GM19023 (cell line): ENCODE measurements around the gene ECHS1.
A peak's percentile ranks its signal among the peaks of the same experiment; 100 is the strongest.
"Not testable (repeated sequence)": the region's sequence is repeated elsewhere in the genome, so short reads cannot be mapped to it uniquely, and the experiment has no call there.

ENCODE experiments used
- ATAC-seq: cut with Tn5 transposase; IDR thresholded peaks from one replicate; pipeline ENCODE4 v1.9.1; 2021; ENCODE audit warnings: mild to moderate bottlenecking, moderate library complexity; ENCODE audit not compliant: unreplicated experiment

The ECHS1 gene

DNA sequence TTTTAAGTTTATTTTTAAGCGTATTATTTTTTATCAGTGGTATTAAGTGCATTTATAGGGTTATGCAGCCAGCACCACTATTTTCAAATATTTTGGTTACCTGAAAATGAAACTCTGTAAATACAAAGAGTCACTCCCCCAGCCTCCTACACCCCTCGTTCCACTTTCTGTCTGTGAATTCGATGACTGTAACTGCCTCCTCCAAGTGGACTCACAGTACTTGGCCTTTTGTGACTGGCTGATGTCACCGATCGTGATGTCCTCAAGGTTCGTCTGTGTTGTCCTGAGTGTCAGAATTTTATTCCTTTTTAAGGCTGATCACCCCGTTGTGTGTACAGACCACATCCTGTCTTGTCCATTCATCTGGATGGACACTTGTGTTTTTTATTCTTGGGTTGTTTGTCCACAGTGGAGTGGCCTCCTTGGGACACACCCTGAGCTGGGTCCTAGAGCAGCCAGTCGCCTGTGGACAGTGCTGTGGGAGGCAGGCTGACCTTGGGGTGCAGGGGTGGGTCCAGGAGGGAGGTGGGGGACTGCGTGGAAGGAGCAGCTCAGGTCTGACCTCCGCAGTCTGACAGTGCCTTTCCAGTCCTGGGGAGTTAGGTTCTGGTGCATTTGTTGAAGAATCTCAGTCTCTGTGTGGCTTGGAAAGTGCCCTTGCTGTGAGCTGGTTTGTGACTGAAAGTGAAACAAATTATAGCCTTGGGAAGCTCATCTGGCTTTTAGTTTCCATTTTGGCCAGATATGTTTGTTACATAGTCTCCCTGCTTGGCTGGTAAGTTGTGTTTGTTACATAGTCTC, 27.7 kb upstream of the ECHS1 start:
- ATAC-seq = peak; percentile 73

DNA sequence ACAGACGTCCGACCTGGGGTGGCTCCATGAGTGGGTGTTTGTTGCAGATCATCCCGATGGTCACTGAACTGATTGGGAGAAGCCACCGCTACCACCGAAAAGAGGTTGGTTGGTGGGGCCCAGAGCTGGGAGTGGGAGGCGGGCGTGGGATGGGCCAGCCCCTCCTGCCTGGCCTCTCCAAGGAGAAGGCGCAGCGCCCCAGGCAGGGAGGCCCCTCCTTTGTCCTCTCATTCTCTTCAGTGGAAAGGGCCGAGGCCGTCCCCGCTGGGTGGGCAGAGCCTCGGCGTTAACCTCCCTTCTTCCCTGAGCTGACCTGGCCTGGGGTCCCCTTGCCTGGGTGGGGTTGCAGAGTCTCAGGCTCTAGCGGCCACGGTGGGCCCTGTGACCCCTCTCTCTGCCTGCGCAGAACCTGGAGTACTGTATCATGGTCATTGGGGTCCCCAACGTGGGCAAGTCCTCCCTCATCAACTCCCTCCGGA, 26.0 kb upstream of the ECHS1 start:
- no peak for ATAC-seq

DNA sequence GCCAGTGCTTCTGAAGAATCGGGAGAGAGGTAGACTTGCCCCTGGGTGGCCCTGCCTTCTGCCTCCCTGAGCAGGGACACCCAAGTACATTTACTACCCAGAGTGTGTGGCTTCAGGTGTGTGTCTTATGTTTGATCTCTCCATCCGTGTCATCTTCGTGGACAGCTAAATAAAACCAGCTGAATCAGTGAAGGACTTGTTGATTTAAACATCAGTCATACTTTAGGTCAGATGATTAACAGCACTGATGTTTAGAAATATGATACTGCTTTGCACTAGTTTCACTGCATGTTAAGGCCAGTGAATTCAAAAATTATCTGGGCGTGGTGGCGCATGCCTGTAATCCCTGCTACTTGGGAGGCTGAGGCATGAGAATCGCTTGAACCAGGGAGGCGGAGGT, 24.8 kb upstream of the ECHS1 start:
- ATAC-seq = no peak

DNA sequence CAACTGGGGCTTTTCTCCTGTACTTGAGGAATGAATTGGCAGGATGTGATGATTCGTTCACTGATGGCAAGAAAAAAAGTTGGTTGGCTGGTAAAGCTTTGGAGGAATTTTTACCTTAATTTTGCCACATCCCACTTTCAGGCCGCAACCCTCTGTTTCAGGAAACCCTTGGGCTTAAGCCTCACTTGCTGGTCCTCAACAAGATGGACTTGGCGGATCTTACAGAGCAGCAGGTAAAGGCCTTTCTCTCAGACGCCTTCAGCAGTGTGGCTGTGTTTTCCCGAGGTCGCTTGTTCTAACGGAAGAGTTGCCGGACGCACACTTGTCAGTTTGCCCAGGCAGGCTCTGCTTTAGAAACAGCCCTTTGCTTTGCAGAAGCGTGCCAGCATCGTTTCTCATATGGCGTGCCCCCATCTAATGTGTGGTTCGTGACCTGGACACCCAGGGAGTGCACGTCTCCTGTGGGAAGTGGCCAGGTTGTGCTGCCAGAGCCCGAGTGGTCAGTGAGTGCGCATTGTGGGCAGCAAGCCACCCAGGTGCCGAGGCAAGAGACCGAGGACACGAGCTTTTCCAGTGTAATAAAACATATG, 23.0 kb upstream of the ECHS1 start:
- ATAC-seq = no peak

DNA sequence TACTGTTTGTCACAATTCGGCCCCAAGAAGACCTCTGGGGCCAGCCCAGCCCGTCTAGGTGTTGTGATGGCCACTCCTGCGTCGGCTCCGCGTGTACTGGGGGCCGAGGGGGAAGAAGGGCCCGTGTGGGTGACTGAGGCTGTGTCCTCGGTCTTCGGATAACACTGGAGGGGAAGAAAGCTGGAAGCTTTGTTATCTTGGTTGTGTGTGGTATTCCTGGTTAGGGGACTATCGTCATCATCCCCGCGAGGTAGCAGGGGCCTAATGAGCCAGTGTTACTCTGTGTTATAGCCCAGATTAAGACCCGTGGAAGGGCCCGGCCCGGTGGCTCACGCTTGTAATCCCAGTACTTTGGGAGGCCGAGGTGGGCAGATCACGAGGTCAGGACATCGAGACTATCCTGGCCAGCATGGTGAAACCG, 21.7 kb upstream of the ECHS1 start:
- ATAC-seq = no peak

DNA sequence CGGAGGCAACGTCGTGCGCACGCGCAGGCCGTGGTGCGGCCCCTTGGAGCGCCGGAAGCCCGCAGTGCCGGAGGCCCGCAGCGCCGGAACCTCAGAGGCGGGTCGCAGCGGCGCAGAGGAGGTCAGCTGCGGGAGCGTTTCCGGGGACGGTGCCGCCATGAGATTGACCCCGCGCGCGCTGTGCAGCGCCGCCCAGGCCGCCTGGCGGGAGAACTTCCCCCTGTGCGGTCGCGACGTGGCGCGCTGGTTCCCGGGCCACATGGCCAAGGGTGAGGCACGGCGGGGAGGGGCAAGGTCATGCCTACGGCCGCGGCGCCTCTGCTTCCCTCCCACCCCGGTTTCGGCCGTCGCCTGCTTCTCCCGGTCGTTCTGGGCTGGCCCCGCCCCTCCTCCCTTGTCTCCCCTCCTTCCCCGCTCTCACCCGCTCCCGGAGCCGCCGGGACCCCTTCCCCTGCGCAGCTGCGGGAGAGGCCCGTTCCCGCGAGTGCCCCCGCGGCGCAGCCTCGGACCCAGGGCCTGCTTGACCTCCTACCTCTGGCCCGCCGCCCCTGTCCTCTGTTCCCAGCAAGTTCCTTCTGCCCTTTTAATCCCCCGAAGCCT, 21.0 kb upstream of the ECHS1 start, which contains the start of gene MTG1:
Gene MTG1 (plus strand): TSS at position 94 of the 600 bp plus-strand sequence. CDS start 64 bp downstream, at position 158.
- ATAC-seq = peak; percentile 73

DNA sequence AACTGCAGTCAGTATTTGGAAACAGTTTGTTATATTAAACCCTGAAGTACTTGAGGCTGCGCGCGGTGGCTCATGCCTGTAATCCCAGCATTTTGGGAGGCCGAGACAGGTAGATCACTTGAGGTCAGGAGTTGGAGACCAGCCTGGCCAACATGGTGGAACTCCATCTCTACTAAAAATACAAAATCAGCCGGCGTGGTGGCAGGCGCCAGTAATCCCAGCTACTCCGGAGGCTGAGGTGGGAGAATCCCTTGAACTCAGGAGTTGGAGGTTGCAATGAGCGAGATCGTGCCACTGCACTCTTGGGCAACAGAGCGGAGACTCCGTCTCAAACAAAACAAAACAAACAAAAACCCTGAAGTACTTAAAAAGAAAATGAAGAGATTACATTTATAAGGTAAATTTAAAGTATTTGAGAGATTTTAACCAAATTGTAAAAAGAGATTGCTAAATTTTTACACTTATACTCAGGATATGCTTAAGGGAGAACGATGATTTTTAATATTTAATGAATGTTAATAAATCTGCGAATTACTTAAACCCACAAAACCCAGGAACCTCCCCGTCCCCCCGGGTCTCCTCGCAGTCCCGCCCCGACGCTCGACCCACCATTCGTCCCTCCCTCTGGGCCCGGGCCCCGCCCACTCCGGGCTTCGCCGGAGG, 20.4 kb upstream of the ECHS1 start:
- no peak for ATAC-seq

DNA sequence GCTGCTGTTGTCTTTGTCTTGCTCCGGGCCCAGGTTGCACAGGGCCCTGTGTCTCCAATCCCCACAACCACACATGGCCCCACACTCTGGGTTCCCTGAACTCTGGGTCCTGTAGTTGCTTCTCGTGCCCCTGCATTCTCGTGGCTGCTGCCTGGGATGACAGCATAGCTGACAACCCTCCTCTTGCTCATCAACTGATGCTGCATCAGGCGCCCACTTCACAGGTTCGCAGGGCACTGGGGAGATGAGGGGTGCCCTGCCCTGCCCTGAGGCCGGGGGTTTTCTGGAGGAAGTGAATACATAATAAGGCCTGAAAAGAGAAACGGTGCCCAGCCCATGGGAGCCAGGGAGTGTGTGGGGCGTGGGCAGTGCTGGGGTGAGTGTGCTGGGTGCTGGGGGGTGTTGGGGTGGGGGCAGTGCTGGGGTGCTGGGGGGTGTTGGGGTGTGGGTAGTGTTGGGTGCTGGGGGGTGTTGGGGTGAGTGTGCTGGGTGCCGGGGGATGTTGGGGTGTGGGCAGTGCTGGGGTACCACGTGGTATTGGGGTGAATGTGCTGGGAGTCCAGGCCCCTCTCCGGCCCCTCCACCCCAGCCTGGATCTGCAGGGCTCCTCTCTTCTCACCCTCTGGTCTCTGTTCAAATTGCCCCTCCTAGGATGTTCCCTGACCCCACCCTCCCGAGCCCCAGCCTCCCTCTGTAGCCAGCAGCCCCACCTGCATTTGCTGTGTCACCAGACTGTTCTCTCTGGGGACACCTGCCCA, 18.8 kb upstream of the ECHS1 start:
- ATAC-seq = no peak

DNA sequence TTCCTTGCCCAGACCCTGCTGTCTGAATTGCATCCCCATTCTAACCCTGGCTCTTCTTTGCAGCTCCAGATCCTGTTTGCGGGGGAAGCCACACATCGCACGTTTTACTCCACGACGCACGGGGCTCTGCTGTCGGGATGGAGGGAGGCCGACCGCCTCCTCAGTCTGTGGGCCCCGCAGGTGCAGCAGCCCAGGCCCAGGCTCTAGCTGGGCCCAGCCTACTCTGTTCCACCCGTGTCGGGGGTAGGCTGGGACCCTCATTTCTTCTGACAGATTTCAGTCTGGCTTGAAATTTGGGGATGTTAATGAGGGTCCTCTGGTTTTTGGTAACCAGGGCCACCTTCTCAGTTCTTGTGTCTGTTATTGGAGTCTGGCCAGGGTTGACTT, 18.1 kb upstream of the ECHS1 start:
- ATAC-seq = no peak

DNA sequence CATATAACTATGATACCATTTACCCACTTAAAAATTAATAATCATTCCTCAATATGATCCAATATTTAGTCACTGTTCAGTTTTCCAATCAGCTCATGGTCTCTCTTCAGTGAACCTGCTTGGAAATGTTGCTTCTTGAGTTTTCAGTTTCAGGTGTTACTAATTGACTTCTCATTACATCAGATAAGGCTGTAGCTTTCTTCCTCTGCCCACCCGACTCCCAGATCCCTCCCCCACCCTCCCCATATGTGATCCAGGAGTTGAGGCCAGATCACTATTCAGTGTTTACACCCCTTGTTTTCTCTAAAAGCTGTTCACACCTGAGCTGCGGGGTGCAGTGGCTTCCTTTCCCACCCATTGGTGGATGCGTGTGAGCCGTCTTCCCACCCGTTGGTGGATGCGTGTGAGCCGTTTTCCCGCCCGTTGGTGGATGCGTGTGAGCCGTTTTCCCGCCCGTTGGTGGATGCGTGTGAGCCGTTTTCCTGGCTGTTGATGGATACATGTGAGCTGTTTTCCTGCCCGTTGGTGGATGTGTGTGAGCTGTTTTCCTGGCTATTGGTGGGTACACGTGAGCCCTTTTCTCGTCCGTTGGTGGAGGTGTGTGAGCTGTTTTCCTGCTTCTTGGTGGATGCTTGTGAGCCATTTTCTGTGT, 17.6 kb upstream of the ECHS1 start:
- ATAC-seq = no peak

DNA sequence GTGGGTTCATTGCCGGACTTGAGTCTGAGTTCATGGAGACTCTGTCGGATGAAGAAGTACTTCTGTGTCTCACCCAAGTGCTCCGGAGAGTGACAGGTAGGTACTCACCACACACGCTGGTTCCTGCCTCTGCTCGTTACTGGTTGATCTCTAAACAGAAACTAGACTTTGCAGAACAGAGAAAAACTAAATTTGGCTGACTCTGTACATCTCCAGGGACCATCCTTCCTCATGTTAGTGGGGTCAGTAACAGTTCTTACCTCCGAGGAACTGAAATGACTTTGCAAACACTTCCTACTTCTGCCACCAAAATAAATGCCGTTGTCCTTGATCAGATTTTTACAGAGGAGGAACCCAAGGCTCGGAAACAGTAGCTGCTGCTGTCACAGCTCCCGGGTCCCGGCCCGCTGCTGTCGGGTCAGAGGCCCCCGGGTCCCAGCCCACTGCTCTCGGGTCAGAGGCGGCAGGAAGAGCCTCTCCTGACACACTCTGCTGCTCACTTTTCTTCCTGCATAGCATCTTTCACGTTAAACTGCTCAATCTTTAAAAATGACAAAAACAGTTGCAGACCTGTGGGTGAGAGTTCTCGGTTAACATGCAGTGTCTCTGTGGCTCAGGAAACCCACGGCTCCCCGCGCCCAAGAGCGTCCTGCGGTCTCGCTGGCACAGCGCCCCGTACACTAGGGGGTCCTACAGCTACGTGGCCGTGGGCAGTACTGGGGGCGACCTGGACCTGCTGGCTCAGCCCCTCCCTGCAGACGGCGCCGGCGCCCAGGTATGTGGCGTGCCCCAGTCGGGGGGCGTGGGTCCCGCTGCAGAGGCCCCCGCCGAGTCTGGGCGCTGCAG, 16.0 kb upstream of the ECHS1 start:
- peak; percentile 82 for ATAC-seq

DNA sequence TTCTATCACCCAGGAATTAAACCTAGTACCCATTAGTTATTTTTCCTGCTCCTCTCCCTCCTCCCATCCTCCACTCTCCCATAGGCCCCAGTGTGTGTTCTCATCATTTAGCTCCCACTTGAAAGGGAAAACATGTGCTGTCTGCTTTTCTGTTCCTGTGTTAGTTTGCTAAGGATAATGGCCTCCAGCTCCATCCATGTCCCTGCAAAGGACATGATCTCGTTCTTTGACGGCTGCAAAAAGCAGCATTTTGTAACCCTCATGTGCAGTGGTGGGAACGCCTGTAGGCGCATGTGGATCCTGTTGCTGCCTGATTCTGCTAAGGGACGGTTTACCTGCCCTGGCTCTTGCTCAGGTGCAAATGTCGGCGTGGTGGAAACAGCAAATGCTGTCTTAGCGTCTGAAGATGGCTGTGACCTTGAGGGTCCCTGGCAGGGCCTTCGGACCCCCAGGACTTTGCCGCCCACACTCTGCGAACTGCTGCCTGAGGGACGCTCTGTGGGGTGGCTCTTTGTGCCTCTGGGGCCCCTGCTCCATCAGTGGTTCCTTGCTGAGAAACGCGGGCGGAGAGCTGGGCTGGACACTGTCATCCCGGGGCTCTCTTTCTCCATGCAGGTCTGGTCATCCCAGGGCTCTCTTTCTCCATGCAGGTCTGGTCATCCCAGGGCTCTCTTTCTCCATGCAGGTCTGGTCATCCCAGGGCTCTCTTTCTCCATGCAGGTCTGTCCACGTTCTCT, 15.2 kb upstream of the ECHS1 start:
- ATAC-seq = peak; percentile 1

DNA sequence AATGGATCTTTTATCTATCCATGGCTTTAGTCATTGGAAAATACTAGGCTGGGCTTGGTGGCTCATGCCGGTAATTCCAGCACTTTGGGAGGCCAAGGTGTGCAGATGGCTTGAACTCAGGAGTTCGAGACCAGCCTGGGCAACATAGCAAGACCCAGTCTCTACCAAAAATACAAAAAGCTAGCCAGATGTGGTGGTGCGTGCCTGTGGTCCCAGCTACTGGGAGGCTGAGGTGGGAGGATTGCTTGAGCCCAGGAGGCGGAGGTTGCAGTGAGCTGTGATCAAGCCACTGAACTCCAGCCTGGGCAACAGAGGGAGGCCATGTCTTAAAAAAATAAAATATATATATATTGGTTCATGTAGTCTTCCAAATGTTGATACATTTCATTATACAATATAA, 13.8 kb upstream of the ECHS1 start:
- not testable (repeated sequence) for ATAC-seq

DNA sequence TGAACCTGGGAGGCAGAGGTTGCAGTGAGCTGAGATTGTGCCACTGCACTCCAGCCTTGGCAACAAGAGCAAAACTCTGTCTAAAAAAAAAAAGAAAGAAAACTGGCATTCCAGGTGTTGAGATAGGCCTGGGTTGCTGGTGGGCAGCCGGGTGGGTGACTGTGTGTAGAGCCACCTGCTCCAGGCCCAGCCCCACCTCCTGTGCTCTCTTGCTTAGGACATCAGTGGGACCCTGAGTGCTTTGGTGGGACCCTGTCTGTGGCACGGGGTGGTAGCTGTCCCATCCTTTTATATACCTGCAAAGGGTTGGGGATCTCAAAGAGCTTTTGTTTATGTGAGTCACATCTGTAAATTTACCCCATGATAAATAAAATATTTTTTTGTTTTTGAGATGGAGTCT, 12.1 kb upstream of the ECHS1 start:
- ATAC-seq = no peak

DNA sequence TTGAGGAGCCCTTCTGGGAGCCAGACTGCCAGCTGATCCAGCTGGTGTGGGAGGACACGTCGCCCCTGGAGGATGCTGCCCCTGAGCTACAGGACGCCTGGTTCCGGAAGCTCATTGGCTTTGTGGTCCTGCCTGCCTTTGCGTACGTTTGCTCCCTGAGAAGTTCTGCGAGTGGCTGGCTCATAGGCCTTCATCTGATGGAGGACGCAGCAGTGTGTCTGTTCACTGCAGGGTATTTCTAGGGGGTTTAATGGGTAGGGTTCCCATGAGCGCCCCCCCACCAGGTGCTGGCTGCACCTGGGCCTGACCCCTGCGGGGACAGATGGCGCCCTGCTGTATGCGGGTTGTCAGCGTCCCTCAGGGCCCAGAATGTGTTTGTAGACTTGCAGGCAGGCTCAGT, 10.9 kb upstream of the ECHS1 start:
- ATAC-seq = no peak

DNA sequence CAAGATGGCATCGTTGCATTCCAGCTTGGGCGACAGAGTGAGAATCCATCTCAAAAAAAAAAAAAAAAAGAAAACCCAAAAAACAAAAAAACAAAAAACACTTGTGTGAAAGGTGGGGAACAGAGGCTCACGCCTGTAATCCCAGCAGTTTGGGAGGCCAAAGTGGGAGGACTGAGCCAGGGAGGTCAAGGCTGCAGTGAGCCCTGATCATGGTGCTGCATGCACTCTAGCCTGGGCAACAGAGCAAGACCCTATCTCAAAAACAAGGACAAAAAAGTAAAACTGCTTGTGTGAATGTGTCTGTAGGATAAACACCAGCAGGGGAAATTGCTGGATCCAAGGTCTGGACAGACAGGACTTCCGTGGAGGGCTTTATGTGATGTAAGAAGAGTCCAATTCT, 10.4 kb upstream of the ECHS1 start:
- no peak for ATAC-seq

DNA sequence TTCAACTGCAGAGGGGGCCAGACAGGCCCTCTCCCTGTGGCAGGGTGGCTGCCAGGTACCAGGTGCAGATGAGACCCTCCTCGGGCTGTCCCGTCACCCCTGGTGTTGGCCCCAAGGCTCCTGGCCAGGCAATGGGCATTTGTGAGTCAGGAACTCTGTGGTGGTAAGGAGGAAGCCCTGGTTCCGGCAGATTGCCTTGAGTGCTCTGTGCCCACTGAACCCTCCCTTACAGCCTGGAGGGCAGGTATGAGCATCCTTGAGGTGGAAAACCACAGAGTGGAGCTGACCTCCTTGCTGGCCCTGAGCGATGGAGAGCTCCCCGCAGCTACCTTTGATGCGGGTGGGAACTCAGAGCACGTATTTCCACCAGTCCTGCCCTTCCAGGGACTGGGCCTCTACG, 7.9 kb upstream of the ECHS1 start:
- ATAC-seq = no peak

DNA sequence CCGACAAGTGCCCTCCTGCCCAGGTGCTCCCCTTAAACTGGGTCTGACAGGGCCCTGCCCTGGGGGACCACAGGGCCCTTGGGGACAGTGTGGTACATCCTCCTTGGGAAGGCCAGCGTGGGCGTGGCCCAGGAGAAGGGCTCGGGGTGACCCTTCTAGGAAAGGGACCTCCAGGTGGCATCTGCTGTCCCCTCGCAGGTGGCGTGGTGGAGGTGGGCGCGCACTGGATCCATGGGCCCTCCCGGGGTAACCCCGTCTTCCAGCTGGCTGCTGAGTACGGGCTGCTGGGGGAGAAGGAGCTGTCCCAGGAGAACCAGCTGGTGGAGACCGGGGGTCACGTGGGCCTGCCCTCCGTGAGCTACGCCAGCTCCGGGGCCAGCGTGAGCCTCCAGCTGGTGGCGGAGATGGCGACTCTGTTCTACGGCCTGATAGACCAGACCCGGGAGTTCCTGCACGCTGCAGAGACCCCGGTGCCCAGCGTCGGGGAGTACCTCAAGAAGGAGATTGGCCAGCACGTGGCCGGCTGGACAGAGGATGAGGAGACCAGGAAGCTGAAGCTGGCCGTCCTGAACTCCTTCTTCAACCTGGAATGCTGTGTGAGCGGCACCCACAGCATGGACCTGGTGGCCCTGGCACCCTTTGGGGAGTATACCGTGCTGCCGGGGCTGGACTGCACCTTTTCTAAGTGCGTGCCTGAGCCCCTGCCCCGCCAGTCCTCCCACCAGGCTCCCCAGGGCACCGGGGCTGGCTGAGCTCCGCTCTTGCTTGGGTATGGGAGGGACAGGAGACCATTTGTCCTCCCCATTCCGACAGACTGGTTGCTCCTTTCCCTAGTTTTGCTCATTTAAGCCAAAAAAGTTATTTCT, 6.9 kb upstream of the ECHS1 start:
- no peak for ATAC-seq
